PC-3 (cell line): Measurements from ENCODE around the gene PTPRD.

Source experiments
- EZH2 ChIP-seq: fragments of 300-600 bp; sonication (generic); IDR thresholded peaks from one replicate; pipeline ENCODE4 v1.6.1; 2017; ENCODE audit warnings: antibody characterized with exemption, mild to moderate bottlenecking, low read length; ENCODE audit not compliant: unreplicated experiment
- EZH2phosphoT487 ChIP-seq: fragments of 300-600 bp; sonication (generic); IDR thresholded peaks from 2 replicates; pipeline ENCODE4 v1.6.1; 2018; ENCODE audit warnings: mild to moderate bottlenecking, antibody characterized with exemption, low read length, borderline replicate concordance

DNA sequence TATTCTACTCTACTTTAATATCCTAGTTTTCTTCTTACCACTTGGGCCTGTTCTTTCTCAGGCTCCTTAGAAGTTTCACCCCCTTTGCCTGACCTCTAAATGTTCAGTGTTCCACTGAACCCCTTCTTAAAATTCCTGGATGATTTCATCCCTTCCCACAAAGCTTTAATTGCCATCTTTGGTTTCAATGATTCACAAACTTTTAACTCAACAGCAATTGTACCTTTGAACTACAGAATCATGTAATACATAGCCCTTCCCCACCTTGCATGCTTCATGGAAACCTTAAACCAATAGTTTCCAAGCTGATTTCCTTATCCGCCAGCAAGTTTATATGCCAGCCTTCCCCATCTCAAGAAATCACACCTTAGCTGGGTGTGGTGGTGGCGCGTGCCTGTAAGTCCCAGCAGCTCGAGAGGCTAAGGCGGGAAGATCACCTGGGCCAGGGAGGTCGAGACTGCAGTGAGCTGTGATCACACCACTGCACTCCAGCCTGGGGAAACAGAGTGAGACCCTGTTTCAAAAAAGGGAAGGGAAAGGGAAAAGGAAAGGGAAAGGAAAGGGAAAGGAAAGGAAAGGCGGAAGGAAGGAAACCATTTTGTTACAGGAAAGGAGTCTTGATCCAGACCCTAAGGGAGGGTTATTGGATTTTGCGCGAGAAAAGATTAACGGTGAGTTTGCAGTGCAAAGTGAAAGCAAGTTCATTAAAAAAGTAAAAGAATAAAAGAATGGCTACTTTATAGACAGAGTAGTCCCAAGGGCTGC lies 1789.5 kb downstream of the PTPRD start:
- TF ChIP-seq EZH2: no peak
- TF ChIP-seq EZH2phosphoT487: no peak
